OCI-LY7 (cell line): ENCODE data around the gene USB1. TPM values are rescaled to one million over a fixed set of nuclear protein-coding genes. Genes with fewer than 3 reads are reported as not detected.

Experiments
- BruUV-seq: library from RNA; stranded (reverse); fragments of 400-500 nt; replicated peaks from 2 replicates; lab custom pipeline; 2021; lab: Mats Ljungman, UMichigan
- CTCF ChIA-PET: fragments of 300-600 bp; sonication (Branson Sonifier 250); formaldehyde crosslinking; loops from one replicate; lab custom pipeline; 2022; ENCODE audit warnings: antibody characterized with exemption; ENCODE audit not compliant: unreplicated experiment; lab: Charles Lee
- POLR2A ChIA-PET: fragments of 300-600 bp; sonication (Branson Sonifier 250); formaldehyde crosslinking; loops from one replicate; lab custom pipeline; 2022; ENCODE audit warnings: antibody characterized with exemption; lab: Charles Lee
- DNase-seq: peaks from one replicate; pipeline ENCODE4 v3.0.0-alpha.2; 2015; ENCODE audit warnings: low spot score
- H2AFZ ChIP-seq: fragments of 200-600 bp; sonication (generic), shearing (Covaris generic); 2 replicates; pipeline ENCODE4 v1.6.1; 2014; ENCODE audit warnings: mild to moderate bottlenecking, antibody characterized with exemption, low read length, moderate library complexity
- H3K27ac ChIP-seq: fragments of 200-600 bp; sonication (generic); 2 replicates; pipeline ENCODE4 v1.5.1; 2014; ENCODE audit warnings: mixed run types, low read depth, mild to moderate bottlenecking, moderate library complexity, low read length, inconsistent platforms; ENCODE audit not compliant: poor library complexity, severe bottlenecking
- H3K36me3 ChIP-seq: fragments of 200-600 bp; sonication (generic); 2 replicates; pipeline ENCODE4 v1.6.1; 2014; ENCODE audit warnings: mild to moderate bottlenecking, antibody characterized with exemption, low read length, moderate library complexity, mixed read lengths; ENCODE audit not compliant: insufficient read depth
- H3K4me1 ChIP-seq: fragments of 200-600 bp; sonication (generic); 2 replicates; pipeline ENCODE4 v1.5.1; 2014; ENCODE audit warnings: mild to moderate bottlenecking, low read length; ENCODE audit not compliant: insufficient read depth, poor library complexity, severe bottlenecking
- H3K4me2 ChIP-seq: fragments of 200-600 bp; sonication (generic); 2 replicates; pipeline ENCODE4 v1.6.1; 2014; ENCODE audit warnings: mild to moderate bottlenecking, low read length
- H3K4me3 ChIP-seq: fragments of 200-600 bp; sonication (generic); 2 replicates; pipeline ENCODE4 v1.5.1; 2014; ENCODE audit warnings: mild to moderate bottlenecking, low read depth, low read length; ENCODE audit not compliant: poor library complexity, severe bottlenecking
- H3K79me2 ChIP-seq: fragments of 200-600 bp; sonication (generic); 2 replicates; pipeline ENCODE4 v1.6.1; 2016; ENCODE audit warnings: low read depth, mild to moderate bottlenecking, low read length, moderate library complexity, mixed read lengths; ENCODE audit not compliant: insufficient read depth
- H3K9me2 ChIP-seq: fragments of 200-600 bp; sonication (generic); 2 replicates; pipeline ENCODE4 v1.6.1; 2016; ENCODE audit warnings: mild to moderate bottlenecking, low read length, mixed read lengths; ENCODE audit not compliant: insufficient read depth
- H3K9me3 ChIP-seq: fragments of 200-600 bp; sonication (generic); 2 replicates; pipeline ENCODE4 v1.6.1; 2014; ENCODE audit warnings: mild to moderate bottlenecking, mixed run types, low read length, mixed read lengths
- H4K20me1 ChIP-seq: fragments of 200-600 bp; sonication (generic); 2 replicates; pipeline ENCODE4 v1.6.1; 2014; ENCODE audit warnings: mild to moderate bottlenecking, antibody characterized with exemption, low read length, moderate library complexity, mixed read lengths; ENCODE audit not compliant: insufficient read depth
- CTCF ChIP-seq: fragments of 200-600 bp; sonication (generic); conservative IDR thresholded peaks from 2 replicates; pipeline ENCODE4 v1.5.1; 2014; ENCODE audit warnings: mild to moderate bottlenecking, antibody characterized with exemption, low read length, moderate library complexity, mixed read lengths
- EZH2phosphoT487 ChIP-seq: fragments of 200-600 bp; sonication (generic); IDR thresholded peaks from 2 replicates; pipeline ENCODE4 v1.6.1; 2018; ENCODE audit warnings: low read depth, borderline replicate concordance, mild to moderate bottlenecking, mixed run types, antibody characterized with exemption, low read length, moderate library complexity, mixed read lengths
- intact Hi-C: fragments of 100-400 bp; cut with micrococcal nuclease; formaldehyde crosslinking; loops from one replicate; pipeline ENCODE4 v1.10.0; 2022; ENCODE audit not compliant: unreplicated experiment
- total RNA-seq, 2 experiments: library from RNA; depleted of rRNA in 1 of 2; stranded (reverse); fragments of >200 nt in 1 of 2; shearing (Covaris generic) in 1 of 2; gene quantifications; 2 replicates each; pipeline ENCODE4 v1.2.3, GENCODE V29; 2014 to 2022

Gene USB1
- total RNA-seq, 2 experiments from 2014 or later, result 12.5 to 48.3 TPM

- CTCF ChIA-PET, result no interaction called here
- Histone ChIP-seq H3K4me3 (no peak overlapping the region), H4K20me1 (no peaks in the 10 kb centered on the region), H3K27ac (no peak overlapping the region), H3K36me3 (no peaks in the 10 kb centered on the region), H3K79me2 (no peaks in the 10 kb centered on the region), H3K4me2 (no peak overlapping the region), H3K4me1 (no peaks in the 10 kb centered on the region), H3K9me3 (no peaks in the 10 kb centered on the region), H2AFZ (no peak overlapping the region), H3K9me2 (no peaks in the 10 kb centered on the region)
- BruUV-seq, result no TSS peak
- TF ChIP-seq CTCF (no peak), EZH2phosphoT487 (no peak)
- POLR2A ChIA-PET, result no interaction called here
- DNase-seq, result no peak
- intact Hi-C loops, result no loop called here
Measured at GRCh38 chr16:58044266-58045019, 43.2 kb downstream of the USB1 start.

GRCh38 chr16:58045096-58045495, 43.9 kb downstream of the USB1 start:
- no peak for TF ChIP-seq EZH2phosphoT487
- no peak for TF ChIP-seq CTCF
- intact Hi-C loops, result no loop called here
- no peaks in the 10 kb centered on the region for H3K9me2 ChIP-seq
- DNase-seq, result no peak
- H3K4me3 ChIP-seq, result no peak overlapping the region
- no TSS peak for BruUV-seq
- H3K9me3 ChIP-seq, result no peaks in the 10 kb centered on the region
- POLR2A ChIA-PET, result no interaction called here
- no peaks in the 10 kb centered on the region for H3K4me1 ChIP-seq
- no peak overlapping the region for H3K4me2 ChIP-seq
- H3K79me2 ChIP-seq, result no peaks in the 10 kb centered on the region
- no peaks in the 10 kb centered on the region for H3K36me3 ChIP-seq
- CTCF ChIA-PET, result no interaction called here
- no peak overlapping the region for H2AFZ ChIP-seq
- no peaks in the 10 kb centered on the region for H4K20me1 ChIP-seq
- no peak overlapping the region for H3K27ac ChIP-seq

GRCh38 chr16:58046054-58046881, 45.1 kb downstream of the USB1 start:
- no peak for TF ChIP-seq CTCF
- TF ChIP-seq EZH2phosphoT487, result no peak
- POLR2A ChIA-PET, result no interaction called here
- Histone ChIP-seq H3K79me2 (no peaks in the 10 kb centered on the region), H3K4me2 (no peak overlapping the region), H3K9me2 (no peaks in the 10 kb centered on the region), H2AFZ (no peak overlapping the region), H3K9me3 (no peaks in the 10 kb centered on the region), H3K36me3 (no peaks in the 10 kb centered on the region), H3K27ac (no peak overlapping the region), H3K4me3 (no peak overlapping the region), H3K4me1 (no peaks in the 10 kb centered on the region), H4K20me1 (no peaks in the 10 kb centered on the region)
- BruUV-seq, result no TSS peak
- intact Hi-C loops, result no loop called here
- no peak for DNase-seq
- CTCF ChIA-PET, result no interaction called here
